ENCODE measurements around the gene USP20. TPM values are rescaled to one million over a fixed set of nuclear protein-coding genes. Genes with fewer than 3 reads are reported as not detected.

Gene USP20
- total RNA-seq, 2 experiments from 2014 or later, result 14.4 to 24.1 TPM

GRCh38 chr9:129875687-129876395 is 40.6 kb downstream of the USP20 start:
- Histone ChIP-seq H3K4me3 (ENCODE audit: low read depth, low read length, poor library complexity, severe bottlenecking) (no peak overlapping the region), H3K36me3 (ENCODE audit: insufficient read depth, low read length) (peaks cover 20% of the 10 kb centered on the region; the same call in 1 of the 2 replicates), H3K9me2 (ENCODE audit: insufficient read depth, low read length) (no peaks in the 10 kb centered on the region), H3K27ac (ENCODE audit: low read depth, low read length, poor library complexity, severe bottlenecking) (no peak overlapping the region), H3K4me1 (ENCODE audit: insufficient read depth, low read length, poor library complexity, severe bottlenecking) (no peaks in the 10 kb centered on the region), H3K4me2 (ENCODE audit: low read length) (no peak overlapping the region), H4K20me1 (ENCODE audit: insufficient read depth, low read length) (no peaks in the 10 kb centered on the region), H2AFZ (ENCODE audit: low read length) (no peak overlapping the region), H3K79me2 (ENCODE audit: insufficient read depth, low read depth, low read length) (no peaks in the 10 kb centered on the region), H3K9me3 (ENCODE audit: low read length) (no peaks in the 10 kb centered on the region)
- TF ChIP-seq EZH2phosphoT487 (IDR thresholded peaks at IDR 0.05; ENCODE audit: borderline replicate concordance, low read depth, low read length) (no peak), CTCF (conservative IDR thresholded peaks at IDR 0.05; ENCODE audit: low read length) (no peak)
- intact Hi-C loops (cut with micrococcal nuclease; ENCODE audit: unreplicated experiment), result no loop called here
- no TSS peak for BruUV-seq (replicated peaks)
- CTCF ChIA-PET (ENCODE audit: unreplicated experiment), result no interaction called here
- no peak for DNase-seq (ENCODE audit: low spot score)
- POLR2A ChIA-PET, result no interaction called here

GRCh38 chr9:129876815-129877214 is 41.6 kb downstream of the USP20 start:
- no peak for DNase-seq (ENCODE audit: low spot score)
- Histone ChIP-seq H3K27ac (ENCODE audit: low read depth, low read length, poor library complexity, severe bottlenecking) (no peak overlapping the region), H3K9me2 (ENCODE audit: insufficient read depth, low read length) (no peaks in the 10 kb centered on the region), H3K4me1 (ENCODE audit: insufficient read depth, low read length, poor library complexity, severe bottlenecking) (no peaks in the 10 kb centered on the region), H3K36me3 (ENCODE audit: insufficient read depth, low read length) (peaks cover 20% of the 10 kb centered on the region; the same call in 1 of the 2 replicates), H3K4me3 (ENCODE audit: low read depth, low read length, poor library complexity, severe bottlenecking) (no peak overlapping the region), H3K79me2 (ENCODE audit: insufficient read depth, low read depth, low read length) (no peaks in the 10 kb centered on the region), H2AFZ (ENCODE audit: low read length) (no peak overlapping the region), H4K20me1 (ENCODE audit: insufficient read depth, low read length) (no peaks in the 10 kb centered on the region), H3K9me3 (ENCODE audit: low read length) (no peaks in the 10 kb centered on the region), H3K4me2 (ENCODE audit: low read length) (no peak overlapping the region)
- ChIA-PET POLR2A (no interaction called here), CTCF (ENCODE audit: unreplicated experiment) (no interaction called here)
- intact Hi-C loops (cut with micrococcal nuclease; ENCODE audit: unreplicated experiment), result no loop called here
- TF ChIP-seq EZH2phosphoT487 (IDR thresholded peaks at IDR 0.05; ENCODE audit: borderline replicate concordance, low read depth, low read length) (no peak), CTCF (conservative IDR thresholded peaks at IDR 0.05; ENCODE audit: low read length) (no peak)
- no TSS peak for BruUV-seq (replicated peaks)

DNA sequence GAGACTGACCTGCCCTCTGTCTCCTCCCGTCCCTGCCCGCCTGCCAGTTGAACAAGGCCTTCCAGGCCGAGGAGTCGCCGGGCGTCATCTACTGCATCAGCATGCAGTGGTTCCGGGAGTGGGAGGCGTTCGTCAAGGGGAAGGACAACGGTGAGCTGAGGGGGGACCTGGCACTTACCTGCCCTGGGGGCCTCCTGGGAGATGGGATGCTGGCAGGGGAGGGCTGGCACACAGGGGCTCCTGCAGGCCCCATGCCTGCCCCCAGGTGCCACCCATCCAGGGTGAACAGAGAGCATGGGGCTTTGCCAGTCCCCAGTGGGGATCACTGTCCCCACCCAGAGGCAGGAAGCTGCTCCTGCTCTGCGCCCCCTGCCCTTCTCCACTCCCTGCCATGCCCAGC is 43.0 kb downstream of the USP20 start:
- DNase-seq (ENCODE audit: low spot score), result no peak
- Histone ChIP-seq H3K27ac (ENCODE audit: low read depth, low read length, poor library complexity, severe bottlenecking) (no peak overlapping the region), H3K4me3 (ENCODE audit: low read depth, low read length, poor library complexity, severe bottlenecking) (no peak overlapping the region), H3K36me3 (ENCODE audit: insufficient read depth, low read length) (peaks cover 28% of the 10 kb centered on the region; the same call in 1 of the 2 replicates), H3K9me3 (ENCODE audit: low read length) (no peaks in the 10 kb centered on the region), H3K9me2 (ENCODE audit: insufficient read depth, low read length) (no peaks in the 10 kb centered on the region), H3K79me2 (ENCODE audit: insufficient read depth, low read depth, low read length) (no peaks in the 10 kb centered on the region), H3K4me1 (ENCODE audit: insufficient read depth, low read length, poor library complexity, severe bottlenecking) (no peaks in the 10 kb centered on the region), H3K4me2 (ENCODE audit: low read length) (no peak overlapping the region), H2AFZ (ENCODE audit: low read length) (no peak overlapping the region), H4K20me1 (ENCODE audit: insufficient read depth, low read length) (no peaks in the 10 kb centered on the region)
- TF ChIP-seq CTCF (conservative IDR thresholded peaks at IDR 0.05; ENCODE audit: low read length) (no peak), EZH2phosphoT487 (IDR thresholded peaks at IDR 0.05; ENCODE audit: borderline replicate concordance, low read depth, low read length) (no peak)
- ChIA-PET POLR2A (no interaction called here), CTCF (ENCODE audit: unreplicated experiment) (no interaction called here)
- intact Hi-C loops (cut with micrococcal nuclease; ENCODE audit: unreplicated experiment), result no loop called here
- no TSS peak for BruUV-seq (replicated peaks)

All from OCI-LY7 (cell line).